Measurements from ENCODE around the gene RRP7A.
A peak's percentile ranks its signal among the peaks of the same experiment; 100 is the strongest.
"Not testable (repeated sequence)": the region's sequence is repeated elsewhere in the genome, so short reads cannot be mapped to it uniquely, and the experiment has no call there.

The RRP7A gene

GRCh38 chr22:42535082-42535731 lies 15.6 kb upstream of the RRP7A start:
- not testable (repeated sequence) for DNase-seq

- no peak for DNase-seq
Observed at GRCh38 chr22:42533638-42533977, 14.0 kb upstream of the RRP7A start.

- DNase-seq = not testable (repeated sequence)
Observed at GRCh38 chr22:42531401-42532084, 11.9 kb upstream of the RRP7A start.

GRCh38 chr22:42529435-42529834 lies 9.8 kb upstream of the RRP7A start:
- DNase-seq = not testable (repeated sequence)

- DNase-seq = no peak
Observed at GRCh38 chr22:42528591-42529307, 9.2 kb upstream of the RRP7A start.

- no peak for DNase-seq
Observed at GRCh38 chr22:42522546-42522945, 3.0 kb upstream of the RRP7A start.

GRCh38 chr22:42521228-42521546 lies 1.6 kb upstream of the RRP7A start:
- no peak for DNase-seq

GRCh38 chr22:42518638-42519524 lies 715 bp downstream of the RRP7A start:
- not testable (repeated sequence) for DNase-seq

- DNase-seq = not testable (repeated sequence)
Observed at GRCh38 chr22:42517103-42517502, 2.5 kb downstream of the RRP7A start.

GRCh38 chr22:42515896-42516295 lies 3.7 kb downstream of the RRP7A start:
- DNase-seq = no peak

- not testable (repeated sequence) for DNase-seq
Observed at GRCh38 chr22:42515304-42515703, 4.3 kb downstream of the RRP7A start.

- DNase-seq = not testable (repeated sequence)
Observed at GRCh38 chr22:42514331-42514730, 5.3 kb downstream of the RRP7A start.

GRCh38 chr22:42512273-42512990 lies 7.2 kb downstream of the RRP7A start:
- DNase-seq = not testable (repeated sequence)

GRCh38 chr22:42511401-42511891 lies 8.2 kb downstream of the RRP7A start:
- DNase-seq = no peak

GRCh38 chr22:42509548-42509947 lies 10.0 kb downstream of the RRP7A start:
- no peak for DNase-seq

GRCh38 chr22:42508975-42509364 lies 10.6 kb downstream of the RRP7A start:
- not testable (repeated sequence) for DNase-seq

- DNase-seq = not testable (repeated sequence)
Observed at GRCh38 chr22:42508327-42508974, 11.1 kb downstream of the RRP7A start.

GRCh38 chr22:42500836-42501179 lies 18.8 kb downstream of the RRP7A start:
- no peak for DNase-seq

GRCh38 chr22:42500161-42500835 lies 19.3 kb downstream of the RRP7A start:
- DNase-seq = peak; percentile 55

- not testable (repeated sequence) for DNase-seq
Observed at GRCh38 chr22:42499773-42500160, 19.8 kb downstream of the RRP7A start.

- not testable (repeated sequence) for DNase-seq
Observed at GRCh38 chr22:42495533-42496141, 24.0 kb downstream of the RRP7A start.

All from NCI-H526 treated with DMSO at 0.1 percent for 48 hours (cell line).